ENCODE measurements around the gene TBR1. TPM values are rescaled to one million over a fixed set of nuclear protein-coding genes. Genes with fewer than 3 reads are reported as not detected.

TBR1 gene
- total RNA-seq, 1 experiment from 2014 or later, result 0.11 TPM

GRCh38 chr2:161402297-161402696 lies 13.8 kb upstream of the TBR1 start:
- Histone ChIP-seq H3K9me3 (no peaks in the 10 kb centered on the region), H3K4me1 (no peaks in the 10 kb centered on the region), H3K27me3 (replicated peaks; ENCODE audit: control insufficient read depth, insufficient read depth, low read length) (no peaks in the 10 kb centered on the region), H3K4me3 (ENCODE audit: low read depth, low read length) (no peak overlapping the region), H3K36me3 (ENCODE audit: control insufficient read depth, insufficient read depth, low read length) (no peaks in the 10 kb centered on the region)
- H3K27me3 Mint-ChIP-seq (ENCODE audit: insufficient read depth, unreplicated experiment), result no peaks in the 10 kb centered on the region
- DNase-seq, result no peak
- TF ChIP-seq, protein P1, sequence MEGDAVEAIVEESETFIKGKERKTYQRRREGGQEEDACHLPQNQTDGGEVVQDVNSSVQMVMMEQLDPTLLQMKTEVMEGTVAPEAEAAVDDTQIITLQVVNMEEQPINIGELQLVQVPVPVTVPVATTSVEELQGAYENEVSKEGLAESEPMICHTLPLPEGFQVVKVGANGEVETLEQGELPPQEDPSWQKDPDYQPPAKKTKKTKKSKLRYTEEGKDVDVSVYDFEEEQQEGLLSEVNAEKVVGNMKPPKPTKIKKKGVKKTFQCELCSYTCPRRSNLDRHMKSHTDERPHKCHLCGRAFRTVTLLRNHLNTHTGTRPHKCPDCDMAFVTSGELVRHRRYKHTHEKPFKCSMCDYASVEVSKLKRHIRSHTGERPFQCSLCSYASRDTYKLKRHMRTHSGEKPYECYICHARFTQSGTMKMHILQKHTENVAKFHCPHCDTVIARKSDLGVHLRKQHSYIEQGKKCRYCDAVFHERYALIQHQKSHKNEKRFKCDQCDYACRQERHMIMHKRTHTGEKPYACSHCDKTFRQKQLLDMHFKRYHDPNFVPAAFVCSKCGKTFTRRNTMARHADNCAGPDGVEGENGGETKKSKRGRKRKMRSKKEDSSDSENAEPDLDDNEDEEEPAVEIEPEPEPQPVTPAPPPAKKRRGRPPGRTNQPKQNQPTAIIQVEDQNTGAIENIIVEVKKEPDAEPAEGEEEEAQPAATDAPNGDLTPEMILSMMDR (IDR thresholded peaks at IDR 0.05; ENCODE audit: insufficient read depth in 1 of 2, low read depth in 1 of 2, low read length in 1 of 2, severe bottlenecking in 1 of 2, unreplicated experiment in 1 of 2), result no peak
- CTCF ChIA-PET, result no interaction called here
- POLR2A ChIA-PET, result no interaction called here
- no peaks in the 10 kb centered on the region for H3K9me3 Mint-ChIP-seq (ENCODE audit: unreplicated experiment)
- H3K4me1 Mint-ChIP-seq (ENCODE audit: low read depth, unreplicated experiment), result peaks cover under 1% of the 10 kb centered on the region
- H3K36me3 Mint-ChIP-seq (ENCODE audit: insufficient read depth, unreplicated experiment), result peaks cover 17% of the 10 kb centered on the region
- H3K27ac Mint-ChIP-seq (ENCODE audit: unreplicated experiment), result no peak overlapping the region
- no TSS peak for BruUV-seq (replicated peaks)
- intact Hi-C loops (cut with micrococcal nuclease; ENCODE audit: unreplicated experiment), result no loop called here
- H3K4me3 Mint-ChIP-seq (ENCODE audit: unreplicated experiment), result no peak overlapping the region

DNA sequence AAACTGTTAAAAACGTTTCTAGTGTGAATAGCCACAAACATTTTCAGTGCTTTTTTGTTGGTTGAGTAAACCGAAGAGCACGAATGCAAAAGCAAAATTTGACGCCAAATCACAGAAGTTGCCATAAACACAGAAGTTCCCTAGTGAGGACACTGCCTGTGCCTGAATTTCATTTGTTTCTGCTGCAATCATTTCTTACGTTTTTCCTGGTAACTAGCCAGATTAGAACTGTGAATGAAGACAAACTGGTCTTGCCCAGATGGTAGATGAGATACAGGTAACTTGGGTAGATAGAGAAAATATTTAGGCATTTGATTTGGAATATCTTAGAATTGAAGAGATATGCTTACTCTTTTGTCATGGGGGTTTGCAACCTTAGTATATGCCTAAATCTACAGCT lies 9.8 kb upstream of the TBR1 start:
- H3K27ac Mint-ChIP-seq (ENCODE audit: unreplicated experiment), result no peak overlapping the region
- no peaks in the 10 kb centered on the region for H3K4me1 ChIP-seq
- no peaks in the 10 kb centered on the region for H3K4me1 Mint-ChIP-seq (ENCODE audit: low read depth, unreplicated experiment)
- no peaks in the 10 kb centered on the region for H3K9me3 ChIP-seq
- CTCF ChIA-PET, result no interaction called here
- no peaks in the 10 kb centered on the region for H3K27me3 ChIP-seq (replicated peaks; ENCODE audit: control insufficient read depth, insufficient read depth, low read length)
- intact Hi-C loops (cut with micrococcal nuclease; ENCODE audit: unreplicated experiment), result no loop called here
- no peaks in the 10 kb centered on the region for H3K36me3 ChIP-seq (ENCODE audit: control insufficient read depth, insufficient read depth, low read length)
- POLR2A ChIA-PET, result no interaction called here
- no TSS peak for BruUV-seq (replicated peaks)
- H3K27me3 Mint-ChIP-seq (ENCODE audit: insufficient read depth, unreplicated experiment), result no peaks in the 10 kb centered on the region
- TF ChIP-seq, protein P1 (IDR thresholded peaks at IDR 0.05; ENCODE audit: insufficient read depth in 1 of 2, low read depth in 1 of 2, low read length in 1 of 2, severe bottlenecking in 1 of 2, unreplicated experiment in 1 of 2), result no peak
- H3K4me3 Mint-ChIP-seq (ENCODE audit: unreplicated experiment), result no peak overlapping the region
- DNase-seq, result no peak
- peaks cover 9% of the 10 kb centered on the region for H3K36me3 Mint-ChIP-seq (ENCODE audit: insufficient read depth, unreplicated experiment)
- no peaks in the 10 kb centered on the region for H3K9me3 Mint-ChIP-seq (ENCODE audit: unreplicated experiment)
- H3K4me3 ChIP-seq (ENCODE audit: low read depth, low read length), result no peak overlapping the region

DNA sequence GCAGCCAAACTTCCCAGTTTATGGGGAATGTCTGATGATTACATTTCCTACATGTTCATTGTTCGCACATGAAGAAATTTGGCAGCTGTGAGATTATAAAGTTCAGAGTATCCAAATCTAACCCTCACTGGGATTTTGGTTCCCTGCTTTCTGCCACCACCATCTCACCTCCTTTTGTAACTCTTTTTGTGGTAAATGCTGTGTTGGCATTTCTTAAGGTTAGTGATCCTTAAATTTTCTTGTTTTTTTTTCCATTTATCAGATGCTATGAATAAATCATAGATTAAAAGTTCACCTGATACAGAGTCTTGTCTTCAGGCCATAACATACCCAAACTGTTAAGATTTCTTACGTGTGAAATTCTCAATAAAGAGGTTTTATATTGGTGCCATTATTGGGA lies 8.5 kb upstream of the TBR1 start:
- Mint-ChIP-seq H3K9me3 (ENCODE audit: unreplicated experiment) (no peaks in the 10 kb centered on the region), H3K27ac (ENCODE audit: unreplicated experiment) (no peak overlapping the region), H3K4me3 (ENCODE audit: unreplicated experiment) (no peak overlapping the region), H3K36me3 (ENCODE audit: insufficient read depth, unreplicated experiment) (no peaks in the 10 kb centered on the region), H3K27me3 (ENCODE audit: insufficient read depth, unreplicated experiment) (no peaks in the 10 kb centered on the region), H3K4me1 (ENCODE audit: low read depth, unreplicated experiment) (no peaks in the 10 kb centered on the region)
- no peaks in the 10 kb centered on the region for H3K9me3 ChIP-seq
- H3K36me3 ChIP-seq (ENCODE audit: control insufficient read depth, insufficient read depth, low read length), result no peaks in the 10 kb centered on the region
- no peaks in the 10 kb centered on the region for H3K27me3 ChIP-seq (replicated peaks; ENCODE audit: control insufficient read depth, insufficient read depth, low read length)
- no TSS peak for BruUV-seq (replicated peaks)
- no peak overlapping the region for H3K4me3 ChIP-seq (ENCODE audit: low read depth, low read length)
- TF ChIP-seq, protein P1 (IDR thresholded peaks at IDR 0.05; ENCODE audit: insufficient read depth in 1 of 2, low read depth in 1 of 2, low read length in 1 of 2, severe bottlenecking in 1 of 2, unreplicated experiment in 1 of 2), result no peak
- CTCF ChIA-PET, result no interaction called here
- no peak for DNase-seq
- H3K4me1 ChIP-seq, result no peaks in the 10 kb centered on the region
- intact Hi-C loops (cut with micrococcal nuclease; ENCODE audit: unreplicated experiment), result no loop called here
- POLR2A ChIA-PET, result no interaction called here

Measured in Caco-2 (cell line).